Fibroblast of peridontal ligament (primary cell): ENCODE data around the gene UBFD1.
"Not testable (repeated sequence)": the region's sequence is repeated elsewhere in the genome, so short reads cannot be mapped to it uniquely, and the experiment has no call there.

Experiments
- DNase-seq: peaks from one replicate; pipeline ENCODE4 v3.0.0-alpha.2; 2010; ENCODE audit errors: extremely low read depth

The UBFD1 gene

DNA sequence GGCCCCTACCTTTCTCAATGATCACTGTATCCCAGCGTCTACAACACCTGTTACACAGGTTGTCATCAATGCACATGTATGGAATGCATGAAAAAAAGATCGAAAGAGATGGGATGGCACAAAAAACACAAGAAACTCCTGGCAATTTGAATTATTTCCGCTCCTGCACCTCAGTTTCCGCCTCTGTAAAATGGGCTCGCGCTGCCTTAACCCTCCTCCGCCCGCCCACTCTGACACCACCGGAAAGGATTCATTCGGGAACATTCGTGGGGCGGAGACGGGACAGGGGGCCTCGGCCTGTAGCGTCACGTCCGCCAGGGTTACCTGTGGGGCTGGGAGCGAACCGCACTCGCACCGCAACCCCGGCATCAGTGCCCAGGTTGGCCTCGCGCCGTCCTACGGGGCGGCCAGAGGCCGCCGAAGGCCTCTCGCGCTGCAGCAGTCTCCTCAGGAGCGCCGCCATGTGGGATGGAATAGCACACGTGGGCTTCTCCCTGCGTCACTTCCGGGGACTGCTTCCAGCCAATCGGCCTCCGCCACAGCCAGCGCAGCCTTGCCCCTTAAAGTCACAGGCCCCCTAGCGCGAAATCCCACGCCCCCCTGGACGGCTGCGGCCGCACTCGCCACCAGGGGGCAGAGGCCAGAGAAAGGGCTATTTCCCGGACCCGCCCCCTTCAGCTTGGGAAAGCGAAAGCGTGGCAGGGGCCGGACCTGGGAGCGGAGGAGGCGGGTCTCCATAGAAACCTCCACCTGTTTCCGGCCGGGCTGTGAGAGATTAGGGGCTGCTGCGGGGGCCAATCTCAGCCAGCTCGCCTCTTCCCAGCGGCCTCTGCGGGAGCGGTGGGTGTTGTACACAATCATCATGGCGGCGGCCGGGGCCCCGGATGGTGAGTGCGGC, at the start of gene UBFD1, which contains the start of gene EARS2:
Gene UBFD1, plus strand, starts transcription at position 847 of the 898 bp plus-strand sequence. Its CDS starts 16 bp downstream, at position 863.
Gene EARS2, minus strand, starts transcription at position 470 of the 898 bp plus-strand sequence. Its CDS starts 7 bp downstream, at position 463.
- peak; percentile 98 for DNase-seq

GRCh38 chr16:23508589-23509440, 48.7 kb upstream of the UBFD1 start:
- DNase-seq = peak; percentile 28

DNA sequence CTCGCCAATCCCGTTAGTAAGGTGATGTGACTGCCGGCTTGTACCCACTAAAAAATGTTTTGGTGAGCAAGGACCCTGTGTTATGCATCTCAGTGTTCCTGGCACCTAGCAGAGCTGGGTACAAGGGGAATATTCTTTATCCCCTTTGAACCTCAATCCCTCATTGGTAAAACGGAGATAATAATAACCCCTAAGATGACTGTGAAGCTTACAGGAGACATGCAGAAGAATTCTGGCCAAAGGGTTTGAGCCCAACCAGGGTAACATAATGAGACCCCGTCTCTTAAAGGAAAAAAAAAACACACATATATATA, 48.1 kb upstream of the UBFD1 start:
- no peak for DNase-seq

DNA sequence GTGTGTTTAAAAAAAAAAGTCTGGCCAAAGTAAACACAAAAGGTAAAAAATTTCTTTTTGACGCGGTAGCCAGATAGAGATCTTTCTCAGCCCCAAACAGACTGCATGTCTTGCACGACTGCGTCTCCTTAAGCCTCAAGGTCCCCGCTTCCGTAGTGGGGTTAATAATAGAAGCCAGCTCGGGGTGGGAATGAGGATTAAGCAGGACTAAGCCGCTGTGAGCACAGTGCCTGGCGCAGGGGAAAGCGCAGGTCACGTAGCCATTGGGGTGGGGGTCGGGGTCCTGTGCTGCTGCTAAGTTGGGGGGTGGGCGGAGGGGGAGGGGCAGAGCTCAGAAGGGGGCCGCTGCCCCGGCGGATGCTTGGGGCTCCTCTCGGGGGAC, 47.8 kb upstream of the UBFD1 start:
- peak; percentile 25 for DNase-seq

GRCh38 chr16:23510164-23510914, 47.2 kb upstream of the UBFD1 start, which contains the start of gene GGA2:
GGA2 (minus strand) TSS chr16:23510494; CDS start chr16:23510411, 83 bp downstream.
- peak; percentile 69 for DNase-seq

- not testable (repeated sequence) for DNase-seq
Measured at GRCh38 chr16:23510915-23511270, 46.6 kb upstream of the UBFD1 start.

DNA sequence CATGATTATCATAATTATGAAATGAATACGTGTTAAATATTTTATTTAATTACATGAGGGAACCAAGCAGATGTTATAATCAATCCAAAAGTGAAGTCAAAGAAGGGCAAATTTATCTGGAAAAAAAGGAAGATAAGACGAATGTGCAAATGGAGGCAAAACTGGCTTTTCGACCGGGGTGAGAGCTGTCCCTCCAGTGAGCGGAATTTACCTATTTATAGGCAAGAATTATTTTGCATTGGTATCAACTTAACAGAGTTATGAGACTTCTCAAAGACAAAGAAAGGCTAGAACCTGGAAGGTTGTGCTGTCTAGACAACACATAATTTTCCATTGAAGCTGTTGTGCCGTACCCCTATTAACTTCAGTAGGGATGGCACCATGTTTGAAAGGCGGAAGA, 45.8 kb upstream of the UBFD1 start:
- DNase-seq = no peak

GRCh38 chr16:23512168-23512695, 45.3 kb upstream of the UBFD1 start:
- DNase-seq = no peak

GRCh38 chr16:23514381-23515152, 43.0 kb upstream of the UBFD1 start:
- no peak for DNase-seq

GRCh38 chr16:23515881-23516280, 41.6 kb upstream of the UBFD1 start:
- no peak for DNase-seq

DNA sequence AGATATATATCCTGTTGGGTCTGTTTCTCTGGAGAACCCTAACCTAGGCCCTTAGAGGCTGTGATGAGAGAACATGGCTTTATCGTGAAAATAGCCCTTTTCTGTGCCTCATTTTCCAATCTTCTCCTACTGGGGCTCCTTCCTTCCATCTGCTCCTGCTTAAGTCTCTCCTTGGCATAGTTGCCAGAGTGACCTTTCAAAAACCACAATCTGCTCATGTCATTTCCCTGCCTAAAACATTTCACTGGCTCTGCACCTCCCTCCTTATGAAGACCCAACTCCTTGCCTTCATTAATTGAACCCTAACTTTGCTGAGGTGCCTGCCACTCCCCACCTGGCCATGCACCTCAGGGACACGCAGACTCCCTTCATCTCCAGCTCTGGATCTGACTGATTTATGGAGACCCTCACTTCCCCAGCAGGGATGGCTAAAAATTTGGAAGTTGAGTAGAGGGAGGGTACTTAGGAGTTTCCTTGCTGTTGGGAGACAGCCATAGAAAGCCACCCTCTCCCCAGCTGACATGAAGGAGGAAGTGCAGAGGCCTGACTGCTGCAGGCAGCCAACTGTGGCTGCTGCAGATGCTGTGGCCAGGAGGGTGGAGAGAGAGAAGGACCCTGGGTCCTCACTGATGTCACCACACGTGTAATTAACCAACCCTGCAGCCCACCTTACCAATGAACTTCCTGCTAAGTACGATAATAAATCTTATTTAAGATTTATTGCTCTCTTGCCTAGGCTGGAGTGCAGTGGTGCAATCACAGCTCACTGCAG, 41.0 kb upstream of the UBFD1 start:
- peak; percentile 54 for DNase-seq

- DNase-seq = no peak
Measured at GRCh38 chr16:23518435-23518891, 39.1 kb upstream of the UBFD1 start.

DNA sequence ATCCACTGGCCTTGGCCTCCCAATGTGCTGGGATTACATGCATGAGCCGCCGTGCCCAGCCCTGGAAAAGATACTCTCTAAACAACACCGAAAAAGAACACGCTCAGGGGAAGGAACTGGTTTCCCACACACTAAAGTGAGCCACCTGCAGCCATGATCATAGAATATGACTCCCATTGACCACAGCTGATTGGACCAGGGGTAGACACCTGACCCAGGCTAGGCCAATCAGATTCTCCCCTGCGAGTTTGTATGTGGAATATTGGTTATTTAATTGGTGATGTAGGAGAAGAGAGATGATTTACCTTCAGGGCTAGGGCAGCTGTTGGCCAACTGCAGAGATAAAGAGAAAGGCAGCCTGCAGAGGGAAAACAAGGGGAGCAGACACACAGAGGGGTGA, 38.2 kb upstream of the UBFD1 start:
- DNase-seq = no peak

- DNase-seq = no peak
Measured at GRCh38 chr16:23520500-23520899, 37.0 kb upstream of the UBFD1 start.

- no peak for DNase-seq
Measured at GRCh38 chr16:23521037-23521743, 36.3 kb upstream of the UBFD1 start.

GRCh38 chr16:23521965-23522364, 35.6 kb upstream of the UBFD1 start:
- no peak for DNase-seq

GRCh38 chr16:23523321-23523720, 34.2 kb upstream of the UBFD1 start:
- no peak for DNase-seq

DNA sequence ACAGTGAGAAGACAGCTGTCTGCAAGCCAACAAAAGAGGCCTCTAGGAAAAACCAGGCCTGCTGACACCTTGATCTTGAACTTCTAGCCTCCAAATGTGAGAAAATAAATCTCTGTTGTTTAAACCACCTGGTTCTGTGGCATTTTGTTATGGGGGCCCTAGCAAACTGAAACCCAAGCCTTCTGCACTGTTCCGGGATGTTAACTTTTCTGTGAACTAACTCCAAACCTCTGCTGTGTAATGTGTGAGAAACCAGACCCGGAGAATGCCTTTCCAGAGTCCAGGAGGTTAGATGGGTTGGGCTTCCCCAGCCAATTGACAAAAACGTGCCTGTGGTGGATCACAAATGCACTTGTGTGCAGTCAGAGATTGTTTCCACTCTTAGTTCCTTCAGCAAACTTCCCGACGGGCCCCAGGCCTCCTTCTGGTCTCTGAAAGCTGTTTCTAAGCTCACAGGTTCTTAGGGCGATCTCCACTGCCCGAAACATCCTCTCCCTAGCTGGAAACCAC, 33.6 kb upstream of the UBFD1 start:
- no peak for DNase-seq

DNA sequence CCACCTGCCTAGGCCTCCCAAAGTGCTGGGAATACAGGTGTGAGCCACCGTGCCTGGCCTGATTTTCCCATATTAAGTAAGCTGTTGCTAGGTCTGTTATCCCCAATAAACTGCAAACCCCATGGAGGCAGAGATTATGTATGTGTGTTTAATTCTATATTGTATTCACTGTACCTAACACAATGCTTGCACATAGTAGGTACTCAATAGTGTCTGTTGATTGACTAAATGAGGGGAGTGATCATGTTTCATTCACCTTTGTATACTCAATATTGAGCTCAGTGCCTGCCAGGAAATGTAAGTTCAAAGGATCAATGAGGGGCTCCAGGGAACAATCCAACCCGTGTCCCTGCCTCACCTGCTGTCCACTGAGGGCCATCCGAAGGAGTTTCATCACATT, 32.6 kb upstream of the UBFD1 start:
- DNase-seq = no peak
